CD4-positive, alpha-beta T cell treated with Interleukin-12 subunit alpha and Interleukin-12 subunit beta, for 1 hour (primary cell): ENCODE data around the gene SLC27A5.
"Not testable (repeated sequence)": the region's sequence is repeated elsewhere in the genome, so short reads cannot be mapped to it uniquely, and the experiment has no call there.

Source experiments
- DNase-seq: peaks from one replicate; pipeline ENCODE4 v3.0.0-alpha.2; 2020

Gene SLC27A5

DNA sequence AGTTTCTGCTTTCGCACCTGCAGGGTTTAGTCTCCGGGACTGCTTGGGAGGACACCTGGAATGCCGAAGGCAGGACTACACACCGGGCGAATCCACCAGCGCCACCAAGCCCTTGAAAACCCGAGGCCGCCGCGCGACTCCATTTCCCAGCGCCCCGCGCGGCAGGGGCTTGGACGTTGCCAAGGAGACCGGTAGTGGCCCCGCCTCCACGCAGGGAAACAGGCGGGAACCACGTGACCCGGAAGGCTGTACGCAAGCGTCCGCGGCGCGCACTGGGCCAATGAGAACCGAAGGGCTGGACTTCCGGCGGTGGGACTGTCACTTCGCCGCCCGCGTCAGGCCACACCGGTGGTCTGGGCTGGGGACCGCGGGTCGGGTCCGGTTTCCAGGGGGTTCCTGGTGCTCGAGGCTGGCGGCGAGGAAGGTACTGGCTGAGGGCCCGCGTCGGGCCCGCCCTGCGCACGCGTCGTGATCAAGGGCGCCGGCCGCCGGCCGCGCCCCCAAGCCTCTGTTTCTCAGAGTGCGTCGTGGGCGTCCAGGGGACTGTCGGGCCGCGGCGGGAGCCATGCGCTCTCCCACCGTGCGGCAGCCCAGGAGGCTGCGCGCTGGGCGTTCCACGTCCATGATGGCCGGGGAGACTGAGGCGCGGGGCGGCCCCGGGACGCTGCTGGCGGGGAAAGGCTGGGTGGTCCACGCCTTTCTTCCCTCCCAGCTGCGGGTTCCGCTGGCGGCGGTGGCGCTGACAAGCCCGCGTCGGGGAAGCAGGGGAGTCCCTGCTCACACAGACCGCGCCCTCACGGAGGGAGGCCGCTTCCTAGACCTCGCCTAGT lies 44.8 kb downstream of the SLC27A5 start, which contains the start of gene ZNF324:
Gene ZNF324 (plus strand): TSS at position 321 of the 830 bp plus-strand sequence. CDS start 2,106 bp downstream, outside the sequence.
- peak; percentile 96 for DNase-seq

DNA sequence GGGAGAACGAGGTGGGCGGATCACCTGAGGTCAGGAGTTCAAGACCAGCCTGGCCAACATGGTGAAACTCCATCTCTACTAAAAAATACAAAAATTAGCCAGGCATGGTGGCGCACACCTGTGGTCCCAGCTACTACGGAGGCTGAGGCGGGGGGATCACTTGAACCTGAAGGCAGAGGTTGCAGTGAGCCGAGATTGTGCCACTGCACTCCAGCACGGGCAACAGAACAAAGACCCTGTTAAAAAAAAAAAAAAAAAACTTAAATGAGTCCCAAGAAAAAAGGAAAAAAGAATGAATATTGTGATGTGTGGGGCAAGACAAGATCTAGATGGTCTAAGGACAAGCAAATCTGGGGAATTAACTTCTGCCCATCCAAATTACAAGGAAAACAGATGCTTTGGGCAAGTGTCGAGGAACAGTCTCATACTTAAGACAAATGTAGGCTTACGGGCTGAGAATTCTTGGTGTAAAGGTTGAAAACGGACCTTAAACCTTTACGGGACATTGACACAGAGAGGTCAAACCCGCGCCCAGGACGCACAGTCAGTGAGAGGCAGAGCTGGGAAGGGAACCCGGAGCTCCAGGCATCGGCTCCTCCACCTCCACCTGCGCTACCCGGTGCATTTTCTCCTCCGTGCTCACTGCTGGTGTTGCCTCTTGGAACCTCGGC lies 45.6 kb downstream of the SLC27A5 start:
- DNase-seq, result no peak

DNA sequence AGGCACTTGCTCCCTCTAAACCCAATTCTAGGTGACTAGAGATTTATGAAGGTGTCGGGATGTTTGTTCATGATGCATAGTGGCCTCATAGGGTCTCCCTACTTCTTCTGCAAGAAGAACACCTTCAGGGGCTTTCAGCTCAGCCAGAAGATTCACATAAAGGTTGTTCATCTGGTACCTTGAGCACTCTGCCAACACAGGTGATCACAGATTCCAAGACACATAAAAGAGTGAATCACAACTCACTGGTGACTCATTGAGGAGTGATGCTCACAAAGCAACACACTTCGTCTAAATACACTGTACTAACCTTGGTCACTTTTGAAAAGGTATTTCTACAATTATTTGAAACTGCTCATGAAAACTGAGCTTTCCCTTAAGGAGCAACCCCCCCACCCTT lies 51.8 kb downstream of the SLC27A5 start:
- no peak for DNase-seq

DNA sequence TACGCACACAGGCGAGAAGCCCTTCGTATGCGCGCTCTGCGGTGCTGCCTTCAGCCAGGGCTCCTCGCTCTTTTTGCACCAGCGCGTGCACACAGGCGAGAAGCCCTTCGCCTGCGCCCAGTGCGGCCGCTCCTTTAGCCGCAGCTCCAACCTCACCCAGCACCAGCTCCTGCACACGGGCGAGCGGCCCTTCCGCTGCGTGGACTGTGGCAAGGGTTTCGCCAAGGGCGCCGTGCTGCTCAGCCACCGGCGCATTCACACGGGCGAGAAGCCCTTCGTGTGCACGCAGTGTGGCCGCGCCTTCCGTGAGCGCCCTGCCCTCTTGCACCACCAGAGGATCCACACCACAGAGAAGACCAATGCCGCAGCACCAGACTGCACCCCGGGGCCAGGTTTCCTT lies 55.7 kb downstream of the SLC27A5 start:
- no peak for DNase-seq

DNA sequence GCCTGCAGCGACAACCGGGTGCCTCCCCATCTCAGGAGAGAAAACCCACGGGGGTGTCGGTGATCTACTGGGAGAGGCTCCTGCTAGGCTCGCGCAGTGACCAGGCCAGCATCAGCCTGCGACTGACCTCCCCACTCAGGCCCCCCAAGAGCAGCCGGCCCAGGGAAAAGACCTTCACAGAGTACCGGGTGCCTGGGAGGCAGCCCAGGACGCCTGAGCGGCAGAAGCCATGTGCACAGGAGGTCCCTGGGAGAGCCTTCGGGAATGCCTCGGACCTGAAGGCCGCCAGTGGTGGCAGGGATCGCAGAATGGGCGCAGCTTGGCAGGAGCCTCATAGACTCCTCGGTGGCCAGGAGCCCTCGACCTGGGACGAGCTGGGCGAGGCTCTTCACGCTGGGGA lies 56.5 kb downstream of the SLC27A5 start:
- DNase-seq, result no peak

DNA sequence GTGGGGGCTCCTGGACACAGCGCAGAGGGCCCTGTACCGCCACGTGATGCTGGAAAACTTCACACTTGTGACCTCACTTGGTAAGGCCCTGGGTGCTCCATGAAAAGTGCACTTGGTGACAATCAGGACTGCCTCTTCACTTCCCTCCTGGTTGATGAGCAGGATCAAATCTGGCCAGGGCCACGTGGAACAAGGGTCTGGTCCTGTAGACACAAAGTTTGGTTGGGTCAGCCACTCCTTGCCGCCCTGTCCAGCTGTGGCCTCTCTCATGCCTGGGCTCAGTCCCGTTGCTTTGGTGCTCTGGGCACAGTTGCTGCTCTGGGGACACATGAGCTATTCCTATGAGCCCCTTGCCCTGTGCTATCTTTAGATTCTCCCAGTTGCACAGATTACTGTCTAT lies 58.0 kb downstream of the SLC27A5 start:
- no peak for DNase-seq

DNA sequence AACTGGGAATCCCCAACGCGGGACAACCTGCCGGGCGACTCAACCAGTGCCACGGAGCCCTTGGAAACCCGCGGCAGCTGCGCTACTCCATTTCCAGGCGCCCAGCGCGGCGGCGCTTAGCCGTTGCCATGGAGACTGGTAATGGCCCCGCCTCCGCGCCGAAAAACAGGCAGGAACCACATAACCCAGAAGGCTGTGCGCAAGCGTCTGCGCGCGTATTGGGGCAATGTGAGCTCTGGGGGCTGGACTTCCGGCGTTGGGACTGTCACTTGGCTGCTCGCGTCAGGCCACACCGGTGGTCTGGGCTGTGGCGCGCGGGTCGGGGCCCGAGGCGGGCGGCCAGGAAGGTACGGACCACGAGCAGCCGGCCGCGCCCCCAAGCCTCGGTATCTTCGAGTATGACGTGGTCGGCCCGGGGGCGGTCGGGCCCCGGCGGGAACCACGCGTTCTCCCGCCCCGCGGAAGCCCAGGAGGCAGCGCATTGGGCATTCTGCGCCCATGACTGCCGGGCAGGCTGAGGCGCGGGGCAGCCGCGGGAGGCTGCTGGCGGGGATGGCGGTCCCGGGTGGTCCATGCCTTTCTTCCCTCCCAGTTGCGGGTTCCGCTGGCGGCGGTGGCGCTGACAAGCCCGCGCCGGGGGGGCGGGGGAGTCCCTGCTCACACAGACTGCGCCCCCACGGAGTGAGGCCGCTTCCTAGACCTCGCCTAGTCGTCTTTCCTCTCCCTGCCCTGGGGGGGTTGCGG lies 60.3 kb downstream of the SLC27A5 start, which contains the start of gene ZNF324B:
Gene ZNF324B (plus strand): TSS at position 265 of the 744 bp plus-strand sequence. CDS start 2,080 bp downstream, outside the sequence.
- peak; percentile 97 for DNase-seq

DNA sequence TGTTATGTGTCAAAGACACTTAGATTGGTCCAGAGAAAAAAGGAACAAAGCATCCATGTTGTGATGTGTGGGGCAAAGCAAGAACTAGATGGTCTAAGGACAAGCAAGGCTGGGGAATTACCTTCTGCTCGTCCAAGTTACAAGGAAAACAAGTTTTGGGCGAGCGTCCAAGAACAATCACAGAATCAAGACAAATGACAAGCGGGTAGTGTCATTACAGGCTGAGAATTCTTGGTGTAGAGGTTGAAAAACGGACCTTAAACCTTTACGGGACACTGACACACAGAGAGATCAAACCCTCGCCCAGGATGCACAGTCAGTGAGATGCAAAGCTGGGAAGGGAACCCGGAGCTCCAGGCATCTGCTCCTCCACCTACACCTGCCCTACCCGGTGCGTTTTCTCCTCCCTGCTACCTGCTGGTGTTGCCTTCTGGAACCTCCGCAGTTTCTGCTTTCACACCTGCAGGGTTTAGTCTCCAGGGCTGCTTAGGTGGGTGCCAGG lies 60.9 kb downstream of the SLC27A5 start:
- no peak for DNase-seq

DNA sequence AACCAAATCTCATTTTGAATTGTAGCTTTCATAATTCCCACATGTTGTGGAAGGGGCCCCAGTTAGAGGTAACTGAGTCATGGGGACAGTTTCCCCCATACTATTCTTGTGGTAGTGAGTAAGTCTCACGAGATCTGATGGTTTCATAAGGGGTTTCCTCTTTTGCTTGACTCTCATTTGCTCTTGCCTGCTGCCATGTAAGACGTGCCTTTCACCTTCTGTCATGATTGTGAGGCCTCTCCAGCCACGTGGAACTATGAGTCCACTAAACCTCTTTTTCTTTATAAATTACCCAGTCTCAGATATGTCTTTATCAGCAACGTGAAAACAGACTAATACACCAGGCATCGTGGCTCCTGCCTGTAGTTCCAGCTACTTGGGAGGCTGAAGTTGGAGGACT lies 61.8 kb downstream of the SLC27A5 start:
- not testable (repeated sequence) for DNase-seq

DNA sequence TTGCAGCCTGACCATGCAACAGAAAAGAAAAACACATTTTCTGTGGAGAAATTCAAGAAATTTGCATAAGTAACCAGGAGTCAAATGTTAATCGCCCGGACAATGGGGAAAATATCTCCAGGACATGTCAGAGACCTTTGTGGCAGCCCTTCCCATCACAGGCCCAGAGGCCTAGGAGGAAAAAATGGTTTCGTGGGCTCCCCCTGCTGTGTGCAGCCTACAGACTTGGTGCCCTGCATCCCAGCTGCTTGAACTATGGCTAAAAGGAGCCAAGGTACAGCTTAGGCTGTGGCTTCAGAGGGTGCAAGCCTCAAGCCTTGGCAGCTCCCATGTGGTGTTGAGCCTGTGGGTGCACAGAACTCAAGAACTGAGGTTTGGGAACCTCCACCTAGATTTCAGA lies 62.9 kb downstream of the SLC27A5 start:
- not testable (repeated sequence) for DNase-seq
